ENCODE results near the gene STH.

DNA sequence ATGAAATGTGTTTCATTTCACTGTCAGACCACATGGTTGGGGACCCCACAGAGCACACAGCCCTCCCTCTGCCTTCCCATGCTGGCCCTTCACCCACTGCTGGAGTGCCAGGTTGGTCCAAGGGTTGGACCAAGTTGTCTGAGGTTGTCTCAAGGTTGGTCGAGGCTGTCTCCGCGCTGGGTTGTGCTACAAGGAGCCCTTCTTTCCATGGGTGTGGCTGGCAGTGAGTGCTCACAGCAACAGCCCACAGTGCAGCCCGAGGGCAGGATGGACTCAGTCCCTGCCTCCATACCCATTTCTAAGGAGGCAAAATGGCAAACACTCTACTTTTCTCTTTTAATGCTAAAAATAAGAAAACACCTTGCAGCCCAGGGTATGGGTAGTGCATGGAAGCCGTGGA is 35.8 kb upstream of the STH start:
- TF ChIP-seq, protein P1, sequence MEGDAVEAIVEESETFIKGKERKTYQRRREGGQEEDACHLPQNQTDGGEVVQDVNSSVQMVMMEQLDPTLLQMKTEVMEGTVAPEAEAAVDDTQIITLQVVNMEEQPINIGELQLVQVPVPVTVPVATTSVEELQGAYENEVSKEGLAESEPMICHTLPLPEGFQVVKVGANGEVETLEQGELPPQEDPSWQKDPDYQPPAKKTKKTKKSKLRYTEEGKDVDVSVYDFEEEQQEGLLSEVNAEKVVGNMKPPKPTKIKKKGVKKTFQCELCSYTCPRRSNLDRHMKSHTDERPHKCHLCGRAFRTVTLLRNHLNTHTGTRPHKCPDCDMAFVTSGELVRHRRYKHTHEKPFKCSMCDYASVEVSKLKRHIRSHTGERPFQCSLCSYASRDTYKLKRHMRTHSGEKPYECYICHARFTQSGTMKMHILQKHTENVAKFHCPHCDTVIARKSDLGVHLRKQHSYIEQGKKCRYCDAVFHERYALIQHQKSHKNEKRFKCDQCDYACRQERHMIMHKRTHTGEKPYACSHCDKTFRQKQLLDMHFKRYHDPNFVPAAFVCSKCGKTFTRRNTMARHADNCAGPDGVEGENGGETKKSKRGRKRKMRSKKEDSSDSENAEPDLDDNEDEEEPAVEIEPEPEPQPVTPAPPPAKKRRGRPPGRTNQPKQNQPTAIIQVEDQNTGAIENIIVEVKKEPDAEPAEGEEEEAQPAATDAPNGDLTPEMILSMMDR (IDR thresholded peaks at IDR 0.05): no peak
- TF ChIP-seq POLR2A (IDR thresholded peaks at IDR 0.05): no peak
- no peak for TF ChIP-seq POLR2AphosphoS5 (IDR thresholded peaks at IDR 0.05)

All from prostate gland (tissue), 2 donors.